Measurements from ENCODE around the gene OR5C1.

OR5C1 gene

DNA sequence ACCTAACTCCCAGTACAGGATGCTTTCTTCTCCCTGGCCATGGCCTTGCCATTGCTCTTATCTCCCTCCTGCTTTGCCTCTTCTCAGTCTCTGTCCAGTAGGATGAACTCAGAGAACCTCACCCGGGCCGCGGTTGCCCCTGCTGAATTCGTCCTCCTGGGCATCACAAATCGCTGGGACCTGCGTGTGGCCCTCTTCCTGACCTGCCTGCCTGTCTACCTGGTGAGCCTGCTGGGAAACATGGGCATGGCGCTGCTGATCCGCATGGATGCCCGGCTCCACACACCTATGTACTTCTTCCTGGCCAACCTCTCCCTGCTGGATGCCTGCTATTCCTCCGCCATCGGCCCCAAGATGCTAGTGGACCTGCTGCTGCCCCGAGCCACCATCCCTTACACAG is at the start of gene OR5C1:
Gene OR5C1 (plus strand): TSS at position 103 of the 400 bp plus-strand sequence. CDS start 0 bp downstream, at position 103.
- peak; percentile 50 for DNase-seq

DNA sequence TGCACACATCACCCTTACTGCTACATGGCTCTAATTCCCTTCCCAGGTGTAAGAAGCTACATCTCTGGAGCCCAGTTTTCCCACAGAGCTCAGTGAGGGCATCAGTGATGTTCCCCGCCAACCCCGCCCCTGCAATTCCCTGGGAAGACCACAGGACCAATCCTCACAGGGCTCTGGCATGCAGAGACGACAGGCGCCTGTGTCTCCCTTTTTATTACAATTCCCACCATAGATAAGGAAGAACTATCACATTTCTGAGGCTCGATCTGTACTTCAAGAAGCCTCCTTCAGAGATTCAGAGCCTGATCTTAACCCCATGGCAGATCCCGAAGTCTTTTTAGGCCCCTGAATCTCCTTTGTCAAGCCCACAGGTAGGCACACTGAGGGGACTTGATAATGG is 46.7 kb upstream of the OR5C1 start, which contains the start of gene OR1L6:
Gene OR1L6 (plus strand): TSS at position 301 of the 400 bp plus-strand sequence. CDS start 7,545 bp downstream, outside the sequence.
- DNase-seq = no peak

DNA sequence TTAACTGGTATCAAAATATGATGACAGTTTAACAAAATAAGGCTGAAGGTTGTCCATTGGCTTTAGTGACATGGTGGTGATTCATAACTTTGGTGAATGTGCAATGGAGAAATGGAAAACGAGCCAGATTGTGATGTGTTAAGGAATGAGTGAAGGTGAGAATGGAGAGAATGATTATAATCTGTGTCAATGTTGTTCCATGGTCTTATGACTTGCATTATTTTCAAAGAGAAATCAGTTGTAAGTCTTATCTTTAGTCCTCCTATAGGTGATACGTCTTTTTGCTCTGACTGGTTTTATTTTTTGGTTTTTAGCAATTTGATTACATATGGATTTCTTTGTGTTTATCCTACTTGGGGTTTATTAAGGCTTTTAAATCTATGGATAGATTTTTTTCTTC is 33.9 kb upstream of the OR5C1 start:
- no peak for DNase-seq

DNA sequence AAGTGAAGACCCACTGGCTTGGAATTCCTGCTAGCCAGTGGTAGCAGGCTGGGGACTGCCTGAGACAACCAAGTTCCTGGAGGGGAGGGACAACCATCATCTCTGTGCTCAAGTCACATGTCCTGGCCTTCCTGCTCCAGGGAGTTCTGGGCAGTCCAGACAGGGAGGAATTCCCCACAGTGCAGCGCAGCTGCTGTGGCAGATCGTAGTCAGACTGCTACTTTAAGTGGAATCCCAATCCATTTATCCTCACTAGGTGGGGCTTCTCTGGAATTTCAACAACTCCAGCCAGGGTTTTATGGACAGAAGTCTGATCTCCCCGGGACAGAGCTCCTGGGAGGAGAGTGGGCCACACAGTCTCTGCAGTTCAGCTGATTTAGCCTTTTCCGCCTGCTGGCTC is 20.9 kb upstream of the OR5C1 start:
- peak; percentile 77 for DNase-seq

DNA sequence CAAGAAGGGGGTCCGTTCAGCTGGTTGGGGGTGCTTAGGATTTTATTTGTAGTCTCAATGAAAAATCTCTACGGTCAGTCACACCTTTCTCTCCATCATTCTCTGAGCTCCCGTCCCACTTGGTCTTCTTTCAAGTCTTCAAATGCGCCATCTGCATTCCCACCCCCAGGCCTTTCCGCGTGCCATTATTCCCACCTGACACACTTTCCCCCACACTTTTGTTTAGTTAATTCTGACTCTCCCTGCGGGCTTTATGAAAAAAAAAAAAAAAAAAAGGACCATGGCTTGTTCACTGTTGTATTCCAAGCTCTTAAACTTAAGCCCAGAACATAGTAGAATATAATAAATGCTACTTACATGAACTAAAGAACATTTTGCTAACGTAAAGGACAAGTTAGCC is 11.7 kb upstream of the OR5C1 start:
- DNase-seq = no peak

DNA sequence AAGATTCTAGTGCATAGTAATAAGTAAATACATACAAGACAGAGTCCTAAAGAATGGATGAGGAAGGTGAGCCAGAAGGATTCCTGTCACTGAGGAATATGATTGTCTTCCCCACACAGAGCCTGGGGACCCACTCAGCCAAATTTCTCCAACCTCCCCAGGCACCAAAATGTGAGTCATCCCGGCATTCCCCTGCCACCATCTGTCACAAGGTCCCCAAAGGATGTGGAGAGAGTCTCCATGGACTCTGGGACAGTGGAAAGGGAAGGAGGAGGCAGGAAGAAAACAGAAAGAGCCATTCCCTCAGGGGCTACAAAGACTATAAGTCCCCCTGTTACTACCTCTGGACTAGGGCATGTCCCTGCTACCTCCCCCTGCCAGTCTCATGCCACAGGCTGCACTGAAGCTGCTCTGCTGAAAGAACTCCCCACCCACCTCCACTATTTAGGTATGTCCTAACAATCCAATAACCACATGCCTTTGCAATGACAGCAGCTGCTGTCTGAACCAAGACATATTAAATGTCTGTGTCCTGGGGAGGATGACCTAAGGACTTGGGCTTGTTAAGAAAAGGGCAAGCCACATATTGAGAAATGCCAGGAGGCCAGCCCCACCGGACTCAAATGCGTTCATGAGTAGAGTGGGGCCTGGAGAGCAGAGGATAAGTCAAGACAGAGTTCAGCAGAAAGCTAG is 10.7 kb upstream of the OR5C1 start:
- peak; percentile 90 for DNase-seq

DNA sequence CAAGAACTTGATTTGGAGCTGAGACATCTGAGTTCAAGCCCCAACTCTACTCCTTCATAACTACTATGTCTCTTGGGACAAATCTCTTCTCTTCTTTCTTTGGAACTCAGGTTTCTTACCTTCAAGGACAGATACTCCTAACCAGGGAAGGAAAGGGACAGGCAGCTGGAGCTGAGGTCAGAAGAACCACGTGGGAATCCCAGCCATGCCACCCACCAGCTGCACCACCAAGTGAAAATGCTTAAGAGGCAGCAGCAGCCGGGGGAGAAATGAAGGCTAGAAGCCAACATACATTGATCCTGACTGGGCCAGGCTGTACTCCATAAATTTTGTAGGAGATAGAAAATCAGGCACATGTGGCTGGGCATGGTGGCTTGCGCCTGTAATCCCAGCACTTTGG is 9.6 kb upstream of the OR5C1 start:
- peak; percentile 30 for DNase-seq

DNA sequence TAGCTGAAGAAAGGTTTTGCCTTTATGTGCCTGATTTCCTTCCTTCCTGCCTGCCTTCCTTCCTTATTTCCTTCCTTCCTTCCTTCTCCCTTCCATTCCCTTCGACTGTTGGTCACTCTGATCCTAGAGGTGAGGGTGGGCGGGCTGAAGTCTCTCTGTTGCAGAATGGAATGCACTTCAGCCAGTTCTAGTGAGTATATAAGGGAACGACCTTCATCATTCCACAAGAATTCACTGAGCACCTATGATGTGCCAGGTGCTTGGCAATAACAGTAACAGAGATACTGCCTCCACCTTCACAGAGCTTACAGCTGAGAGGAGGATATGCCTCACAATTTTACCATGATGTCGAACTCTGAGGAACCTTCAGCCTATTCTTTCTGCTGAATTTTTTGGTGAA is 8.7 kb upstream of the OR5C1 start:
- peak; percentile 74 for DNase-seq

DNA sequence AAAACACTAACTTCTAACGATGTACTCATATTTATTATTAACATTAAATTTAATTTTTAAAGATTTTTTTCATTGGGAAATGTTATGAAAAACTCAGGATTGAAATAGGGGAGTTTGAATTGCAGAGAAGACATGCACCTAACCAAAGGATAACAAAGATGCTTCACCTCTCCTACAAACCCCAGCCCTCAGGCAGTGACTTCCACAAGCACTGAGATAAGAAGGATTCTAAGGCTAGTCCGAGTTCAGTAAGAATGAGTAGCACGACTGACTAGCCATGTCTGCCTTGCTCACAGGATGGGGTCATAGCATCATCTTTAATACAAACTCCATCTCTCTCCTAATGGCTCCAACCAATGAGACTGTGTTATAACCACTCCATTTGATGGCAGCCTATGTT is 7.1 kb upstream of the OR5C1 start:
- peak; percentile 45 for DNase-seq

DNA sequence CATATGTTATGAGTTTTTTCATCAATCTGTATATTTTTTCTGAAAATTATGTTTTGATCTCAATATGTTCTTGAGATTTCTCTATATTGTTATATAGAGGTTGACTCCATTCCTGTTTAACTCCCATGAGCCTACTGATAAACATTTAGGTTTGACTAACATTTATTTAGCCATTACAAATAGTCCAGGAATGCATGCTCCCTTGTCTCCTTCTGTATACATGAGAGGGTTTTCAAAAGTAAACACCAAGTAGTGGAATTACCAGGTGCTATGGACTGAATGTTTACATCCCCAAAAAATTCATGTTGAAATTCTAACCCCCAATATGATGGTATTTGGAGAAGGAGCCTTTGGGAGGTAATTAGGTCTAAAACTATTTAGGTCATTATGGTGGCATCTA is 3.5 kb upstream of the OR5C1 start:
- DNase-seq = no peak

DNA sequence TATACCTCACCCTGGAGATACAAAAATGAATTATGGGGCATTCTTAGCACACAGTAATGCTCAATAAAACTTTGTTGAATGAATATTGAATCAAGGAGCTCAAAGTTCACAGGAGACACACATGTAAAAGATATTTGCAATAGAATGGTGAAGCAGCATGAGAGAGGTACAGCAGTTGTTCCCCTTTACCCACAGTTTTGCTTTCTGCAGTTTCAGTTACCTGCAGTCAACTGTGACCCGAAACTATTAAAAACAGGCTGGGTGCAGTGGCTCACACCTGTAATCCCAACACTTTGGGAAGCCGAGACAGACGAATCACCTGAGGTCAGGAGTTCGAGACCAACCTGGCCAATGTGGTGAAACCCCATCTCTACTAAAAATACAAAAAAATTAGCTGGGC is 2.4 kb upstream of the OR5C1 start:
- DNase-seq = no peak

DNA sequence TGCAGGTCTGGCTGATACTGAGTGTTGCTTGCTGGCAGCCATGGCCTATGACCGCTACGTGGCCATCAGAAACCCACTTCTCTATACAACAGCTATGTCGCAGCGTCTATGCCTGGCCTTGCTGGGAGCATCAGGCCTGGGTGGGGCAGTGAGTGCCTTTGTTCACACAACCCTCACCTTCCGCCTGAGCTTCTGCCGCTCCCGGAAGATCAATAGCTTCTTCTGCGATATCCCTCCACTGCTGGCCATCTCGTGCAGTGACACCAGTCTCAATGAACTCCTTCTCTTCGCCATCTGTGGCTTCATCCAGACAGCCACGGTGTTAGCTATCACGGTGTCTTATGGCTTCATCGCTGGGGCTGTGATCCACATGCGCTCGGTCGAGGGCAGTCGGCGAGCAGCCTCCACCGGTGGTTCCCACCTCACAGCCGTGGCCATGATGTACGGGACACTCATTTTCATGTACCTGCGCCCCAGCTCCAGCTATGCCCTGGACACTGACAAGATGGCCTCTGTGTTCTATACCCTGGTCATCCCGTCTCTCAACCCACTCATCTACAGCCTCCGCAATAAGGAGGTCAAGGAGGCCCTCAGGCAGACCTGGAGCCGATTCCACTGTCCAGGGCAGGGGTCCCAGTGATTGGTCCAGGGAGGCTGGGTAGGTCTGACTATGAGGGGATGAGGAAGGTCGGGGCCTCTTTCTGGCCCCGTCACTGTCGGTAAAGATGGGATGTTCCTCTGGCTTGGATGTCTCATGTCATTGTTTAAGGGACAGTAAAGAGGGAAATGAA is 718 bp downstream of the OR5C1 start:
- DNase-seq = peak; percentile 41

DNA sequence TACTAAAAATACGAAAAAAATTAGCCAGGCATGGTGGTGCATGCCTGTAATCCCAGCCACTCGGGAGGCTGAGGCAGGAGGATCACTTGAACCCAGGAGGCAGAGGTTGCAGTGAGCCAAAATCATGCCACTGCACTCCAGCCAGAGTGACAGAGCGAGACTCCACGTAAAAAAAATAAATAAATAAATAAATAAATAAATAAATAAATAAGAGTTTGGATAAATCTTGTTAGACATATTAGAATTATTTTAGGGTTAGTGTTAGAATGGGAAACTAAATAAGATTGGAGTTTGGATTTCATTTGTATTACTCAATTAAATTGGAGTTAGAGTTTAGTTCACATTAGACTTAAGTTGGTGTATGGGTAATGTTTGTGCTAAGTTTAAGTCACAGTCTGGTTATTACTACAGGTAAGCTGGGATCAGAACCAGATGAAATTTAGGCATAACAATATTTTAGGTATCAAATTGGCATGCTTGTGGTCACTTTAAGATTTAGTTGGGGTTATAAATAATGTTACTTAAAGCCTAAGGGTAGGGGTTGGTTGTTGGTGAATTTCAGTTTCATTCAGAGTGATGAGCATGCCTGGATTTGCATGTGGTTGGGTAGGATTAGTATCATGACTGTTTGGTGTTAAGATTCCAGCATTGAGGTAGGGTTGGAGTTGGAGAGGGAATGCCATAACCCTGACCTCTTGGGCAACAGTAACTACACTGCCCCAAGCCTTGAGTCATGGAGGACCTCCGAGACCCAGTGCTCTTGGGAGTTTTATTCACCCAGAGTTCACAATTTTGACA is 3.3 kb downstream of the OR5C1 start:
- DNase-seq = no peak

DNA sequence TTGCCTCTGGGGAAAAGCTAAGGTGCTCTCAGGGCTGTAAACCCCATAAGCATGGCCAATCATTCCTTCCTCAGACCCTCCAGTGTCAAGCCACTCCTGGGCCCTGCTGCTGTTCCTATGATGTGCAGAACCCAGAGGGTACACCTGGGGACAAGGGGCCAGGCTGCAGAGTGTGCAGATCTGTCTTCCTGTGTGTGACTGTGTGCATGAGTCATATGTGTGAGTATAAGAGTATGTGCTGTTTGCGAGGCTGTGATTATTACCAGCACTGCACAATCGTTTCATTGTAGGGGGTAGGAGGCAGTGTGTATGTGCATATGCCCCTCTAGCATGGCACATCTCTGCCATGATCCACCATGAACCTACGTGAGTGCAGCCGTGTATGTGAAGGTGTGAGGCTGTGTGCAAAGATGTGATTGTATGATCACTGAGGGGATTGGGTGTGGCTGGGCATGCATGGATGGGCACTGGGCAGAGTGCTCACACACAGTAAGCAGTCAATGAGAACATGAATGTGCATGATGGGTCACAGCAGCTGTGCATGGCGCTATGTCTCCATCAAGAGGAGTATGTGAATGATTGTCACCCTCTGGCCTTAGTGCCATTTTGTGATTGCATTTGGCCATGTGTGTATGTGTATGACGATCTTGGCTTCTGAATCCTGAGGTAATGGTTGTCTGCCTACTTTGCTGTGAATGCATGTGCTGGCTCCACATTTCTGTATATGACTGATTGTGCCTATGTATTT is 8.8 kb downstream of the OR5C1 start:
- peak; percentile 30 for DNase-seq

DNA sequence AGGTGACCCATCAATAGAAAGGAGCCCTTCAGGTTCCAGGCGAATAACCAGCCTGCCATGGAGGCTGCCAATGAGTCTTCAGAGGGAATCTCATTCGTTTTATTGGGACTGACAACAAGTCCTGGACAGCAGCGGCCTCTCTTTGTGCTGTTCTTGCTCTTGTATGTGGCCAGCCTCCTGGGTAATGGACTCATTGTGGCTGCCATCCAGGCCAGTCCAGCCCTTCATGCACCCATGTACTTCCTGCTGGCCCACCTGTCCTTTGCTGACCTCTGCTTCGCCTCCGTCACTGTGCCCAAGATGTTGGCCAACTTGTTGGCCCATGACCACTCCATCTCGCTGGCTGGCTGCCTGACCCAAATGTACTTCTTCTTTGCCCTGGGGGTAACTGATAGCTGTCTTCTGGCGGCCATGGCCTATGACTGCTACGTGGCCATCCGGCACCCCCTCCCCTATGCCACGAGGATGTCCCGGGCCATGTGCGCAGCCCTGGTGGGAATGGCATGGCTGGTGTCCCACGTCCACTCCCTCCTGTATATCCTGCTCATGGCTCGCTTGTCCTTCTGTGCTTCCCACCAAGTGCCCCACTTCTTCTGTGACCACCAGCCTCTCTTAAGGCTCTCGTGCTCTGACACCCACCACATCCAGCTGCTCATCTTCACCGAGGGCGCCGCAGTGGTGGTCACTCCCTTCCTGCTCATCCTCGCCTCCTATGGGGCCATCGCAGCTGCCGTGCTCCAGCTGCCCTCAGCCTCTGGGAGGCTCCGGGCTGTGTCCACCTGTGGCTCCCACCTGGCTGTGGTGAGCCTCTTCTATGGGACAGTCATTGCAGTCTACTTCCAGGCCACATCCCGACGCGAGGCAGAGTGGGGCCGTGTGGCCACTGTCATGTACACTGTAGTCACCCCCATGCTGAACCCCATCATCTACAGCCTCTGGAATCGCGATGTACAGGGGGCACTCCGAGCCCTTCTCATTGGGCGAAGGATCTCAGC is 11.6 kb downstream of the OR5C1 start, which contains the start of gene OR1K1:
Gene OR1K1 (plus strand): TSS at position 58 of the 995 bp plus-strand sequence. CDS start 0 bp downstream, at position 58.
- DNase-seq = peak; percentile 43

DNA sequence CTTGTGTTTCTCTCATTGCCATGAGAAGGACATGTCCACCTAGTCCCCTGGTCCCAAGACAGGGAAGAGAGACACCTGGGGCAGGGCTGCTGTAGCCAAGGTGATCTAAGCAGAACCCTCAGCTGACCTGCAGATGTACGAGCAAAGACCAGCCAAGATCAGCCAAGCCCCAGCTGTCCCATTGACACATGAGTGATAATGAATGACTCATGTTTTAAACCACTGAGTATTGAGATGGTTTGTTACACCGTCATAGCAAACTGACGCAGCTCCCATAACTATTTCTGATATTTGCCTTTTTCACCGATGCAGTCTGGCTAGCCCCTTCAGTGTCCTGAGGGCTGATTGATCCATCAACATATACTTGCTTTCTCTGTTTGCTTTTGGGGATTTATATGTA is 17.9 kb downstream of the OR5C1 start:
- DNase-seq = no peak

DNA sequence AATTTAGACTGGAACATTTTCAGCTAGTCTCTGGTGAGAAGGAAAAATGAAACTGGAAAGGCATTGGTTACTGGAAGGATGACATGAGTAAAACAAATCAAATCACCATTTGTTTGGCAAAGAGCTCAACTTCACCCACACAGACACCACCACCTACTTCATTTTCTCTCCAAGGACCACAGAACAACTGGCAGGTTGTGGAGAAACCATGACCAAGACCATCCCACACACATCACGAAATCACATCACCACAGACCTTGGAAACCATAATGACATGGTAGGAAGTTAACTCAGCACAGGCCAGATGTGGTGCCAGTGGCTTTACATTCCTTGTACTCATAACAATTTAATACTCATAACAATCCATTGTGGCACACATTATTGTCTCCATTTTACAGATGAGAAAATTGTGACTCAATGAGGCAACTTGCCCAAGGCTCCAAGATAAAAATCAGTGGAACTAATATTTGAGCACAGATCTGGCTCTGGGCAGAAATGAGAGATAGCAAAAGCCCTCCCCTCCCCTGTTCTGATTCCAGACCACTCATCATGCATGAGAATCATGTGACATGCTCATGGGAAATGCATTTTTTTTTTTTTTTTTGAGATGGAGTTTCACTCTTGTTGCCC is 18.7 kb downstream of the OR5C1 start:
- DNase-seq = no peak

DNA sequence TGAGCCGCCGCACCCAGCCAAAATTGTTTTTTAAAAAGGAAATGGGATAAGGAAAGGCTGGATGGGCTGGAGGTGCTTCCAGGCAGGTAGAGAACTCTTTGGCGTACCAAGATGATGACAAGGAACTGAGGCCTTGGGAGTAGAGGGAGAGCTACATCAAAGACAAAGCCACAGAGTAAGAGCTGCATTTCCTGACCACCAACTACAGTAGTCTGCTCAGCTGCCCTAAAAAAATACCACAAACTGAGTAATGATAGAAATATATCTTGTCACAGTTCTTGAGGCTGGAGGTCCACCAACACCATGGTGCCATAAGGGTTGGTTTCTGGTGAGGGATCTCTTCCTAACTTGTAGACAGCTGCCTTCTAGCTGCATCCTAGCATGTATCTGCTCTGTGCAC is 19.4 kb downstream of the OR5C1 start:
- peak; percentile 13 for DNase-seq

DNA sequence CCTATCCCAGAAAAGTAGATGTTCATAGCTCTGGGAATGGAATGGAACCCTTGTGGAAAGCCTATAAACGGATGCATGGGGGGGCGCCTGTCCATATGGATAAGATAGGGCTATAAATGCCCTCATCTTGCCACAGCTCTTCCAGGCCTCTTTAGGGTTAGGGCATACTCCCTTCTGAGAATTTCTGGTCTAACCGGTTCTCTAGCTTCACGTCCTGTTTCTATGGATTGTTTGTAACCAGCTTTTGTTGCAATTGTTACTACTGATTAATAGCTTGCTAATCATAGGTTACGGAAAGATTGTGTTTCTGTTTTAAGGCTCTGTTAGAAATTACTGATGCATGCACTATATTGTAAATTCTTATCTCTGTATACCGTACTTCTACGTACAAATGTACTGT is 20.5 kb downstream of the OR5C1 start:
- peak; percentile 31 for DNase-seq

DNA sequence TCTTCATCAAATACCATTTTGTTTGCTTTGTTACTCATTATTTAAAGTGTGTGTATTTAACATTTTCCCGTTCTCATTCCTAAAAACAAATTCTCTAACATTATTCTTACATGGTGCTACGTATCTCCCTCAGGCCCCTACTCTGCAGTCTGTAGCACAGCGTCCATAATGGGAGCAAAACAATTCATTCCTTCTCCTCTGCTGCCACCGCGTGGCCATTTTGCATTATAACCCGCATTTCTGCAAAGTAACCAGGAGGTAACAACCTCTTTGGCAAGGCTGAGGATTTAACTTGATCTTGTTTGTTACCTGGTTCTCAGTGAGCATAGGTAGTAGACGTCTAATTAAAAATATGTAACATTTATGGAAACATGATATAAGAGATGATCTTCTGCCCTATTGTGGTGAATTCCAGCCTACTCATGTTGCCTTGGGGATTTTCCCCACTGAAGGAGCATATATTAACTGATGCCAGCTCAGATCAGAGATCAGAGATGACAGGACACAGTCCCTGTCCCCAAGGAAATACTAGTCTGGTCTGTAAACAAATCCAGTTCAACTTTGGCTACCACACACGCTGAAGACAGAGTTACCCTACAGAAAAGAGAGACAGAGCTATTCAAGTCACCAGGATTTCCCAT is 21.7 kb downstream of the OR5C1 start:
- peak; percentile 82 for DNase-seq
